AG08396 (cell line): Measurements from ENCODE around the gene SLC38A2.
"Not testable (repeated sequence)": the region's sequence is repeated elsewhere in the genome, so short reads cannot be mapped to it uniquely, and the experiment has no call there.

Source experiments
- DNase-seq: peaks from one replicate; pipeline ENCODE4 v3.0.0; 2012; ENCODE audit warnings: low spot score, mixed read lengths

The SLC38A2 gene

GRCh38 chr12:46360370-46360769, 12.2 kb downstream of the SLC38A2 start:
- DNase-seq, result no peak

- DNase-seq, result no peak
Observed at GRCh38 chr12:46359667-46360280, 12.8 kb downstream of the SLC38A2 start.

GRCh38 chr12:46358791-46359666, 13.5 kb downstream of the SLC38A2 start:
- DNase-seq, result no peak

GRCh38 chr12:46358325-46358700, 14.3 kb downstream of the SLC38A2 start:
- DNase-seq, result no peak

- DNase-seq, result no peak
Observed at GRCh38 chr12:46357438-46358324, 14.9 kb downstream of the SLC38A2 start.

- DNase-seq, result no peak
Observed at GRCh38 chr12:46356655-46357437, 15.7 kb downstream of the SLC38A2 start.

- no peak for DNase-seq
Observed at GRCh38 chr12:46354802-46355199, 17.8 kb downstream of the SLC38A2 start.

- DNase-seq, result no peak
Observed at GRCh38 chr12:46354111-46354801, 18.3 kb downstream of the SLC38A2 start.

- no peak for DNase-seq
Observed at GRCh38 chr12:46351886-46352650, 20.5 kb downstream of the SLC38A2 start.

GRCh38 chr12:46351138-46351537, 21.4 kb downstream of the SLC38A2 start:
- no peak for DNase-seq

GRCh38 chr12:46349253-46349652, 23.3 kb downstream of the SLC38A2 start:
- DNase-seq, result no peak

GRCh38 chr12:46343118-46343852, 29.3 kb downstream of the SLC38A2 start:
- DNase-seq, result no peak

- no peak for DNase-seq
Observed at GRCh38 chr12:46342562-46343033, 30.0 kb downstream of the SLC38A2 start.

- DNase-seq, result no peak
Observed at GRCh38 chr12:46339051-46339450, 33.5 kb downstream of the SLC38A2 start.

GRCh38 chr12:46332260-46332659, 40.3 kb downstream of the SLC38A2 start:
- DNase-seq, result no peak

- not testable (repeated sequence) for DNase-seq
Observed at GRCh38 chr12:46325075-46325474, 47.5 kb downstream of the SLC38A2 start.

- no peak for DNase-seq
Observed at GRCh38 chr12:46320731-46321130, 51.8 kb downstream of the SLC38A2 start.

GRCh38 chr12:46318037-46318436, 54.5 kb downstream of the SLC38A2 start:
- DNase-seq, result no peak
